Endothelial cell of umbilical vein (primary cell): ENCODE data around the gene FLT1. TPM values are rescaled to one million over a fixed set of nuclear protein-coding genes. Genes with fewer than 3 reads are reported as not detected.

Source experiments
- BruUV-seq: library from RNA; stranded (reverse); fragments of 400-500 nt; replicated peaks from 2 replicates; lab custom pipeline; 2021; lab: Mats Ljungman, UMichigan
- CTCF ChIA-PET: fragments of 300-600, 350-600 bp; sonication (Branson Sonifier 250); formaldehyde crosslinking; loops from one replicate; lab custom pipeline; 2021; ENCODE audit warnings: antibody characterized with exemption, inconsistent platforms; lab: Charles Lee
- POLR2A ChIA-PET: fragments of 300-600, 350-600 bp; sonication (Branson Sonifier 250); formaldehyde crosslinking; loops from one replicate; lab custom pipeline; 2021; ENCODE audit warnings: antibody characterized with exemption, inconsistent platforms; lab: Charles Lee
- DNase-seq: peaks from one replicate; pipeline ENCODE4 v3.0.0-alpha.2; 2011; ENCODE audit warnings: low read depth, low spot score
- FAIRE-seq: peaks from 2 replicates; lab custom pipeline; 2011; peaks lifted over from hg19 to GRCh38; lab: Jason Lieb, UNC
- H2AFZ ChIP-seq: 2 replicates; pipeline ENCODE4 v1.6.0; 2012; ENCODE audit warnings: low read depth, low read length, control low read depth, inconsistent platforms
- H3K27ac ChIP-seq: 2 replicates; pipeline ENCODE4 v1.5.1; 2011; ENCODE audit warnings: low read depth, mild to moderate bottlenecking, control low read depth, low read length, moderate library complexity; ENCODE audit not compliant: insufficient read depth
- H3K27me3 ChIP-seq, 2 experiments: 2 replicates each; pipeline versions ENCODE4 v1.6.0 to v1.6.1; 2011; ENCODE audit warnings: low read length in 2 of 2, mixed read lengths in 1 of 2; ENCODE audit not compliant: control insufficient read depth in 2 of 2, insufficient read depth in 2 of 2
- H3K36me3 ChIP-seq, 2 experiments: 2 replicates in 1 of 2; 3 replicates in 1 of 2; pipeline ENCODE4 v1.5.1; 2011; ENCODE audit warnings: low read length in 2 of 2, mild to moderate bottlenecking in 1 of 2, moderate library complexity in 1 of 2; ENCODE audit not compliant: control insufficient read depth in 2 of 2, insufficient read depth in 2 of 2; ENCODE audit errors: extremely low read depth in 1 of 2
- H3K4me1 ChIP-seq: 3 replicates; pipeline ENCODE4 v1.5.1; 2011; ENCODE audit warnings: mild to moderate bottlenecking, low read length; ENCODE audit not compliant: control insufficient read depth, insufficient read depth; ENCODE audit errors: extremely low read depth
- H3K4me2 ChIP-seq: 2 replicates; pipeline ENCODE4 v1.6.1; 2011; ENCODE audit warnings: low read length, control low read depth, mixed read lengths; ENCODE audit not compliant: insufficient read depth
- H3K4me3 ChIP-seq, 3 experiments: fragments of 200-600 bp in 1 of 3; sonication (generic), shearing (Covaris generic) in 1 of 3; replicated peaks in 1 of 3; 2 replicates each; pipeline ENCODE4 v1.5.1; 2011 to 2016; ENCODE audit warnings: control low read depth in 3 of 3, low read length in 3 of 3, mild to moderate bottlenecking in 2 of 3, inconsistent platforms in 1 of 3, low read depth in 1 of 3, moderate library complexity in 1 of 3; ENCODE audit not compliant: insufficient read depth in 1 of 3
- H3K79me2 ChIP-seq: 2 replicates; pipeline ENCODE4 v1.6.0; 2012; ENCODE audit warnings: low read length, inconsistent platforms; ENCODE audit not compliant: control insufficient read depth, insufficient read depth
- H3K9ac ChIP-seq: replicated peaks from 2 replicates; pipeline ENCODE3; 2011; ENCODE audit warnings: low read length, control low read depth; ENCODE audit not compliant: insufficient read depth; ENCODE audit errors: extremely low read depth
- H3K9me1 ChIP-seq: replicated peaks from 3 replicates; pipeline ENCODE4 v1.6.0; 2011; ENCODE audit warnings: mild to moderate bottlenecking, low read length; ENCODE audit not compliant: control insufficient read depth, insufficient read depth; ENCODE audit errors: extremely low read depth
- H3K9me3 ChIP-seq: replicated peaks from 2 replicates; pipeline ENCODE4 v1.5.1; 2012; ENCODE audit warnings: low read length, inconsistent platforms; ENCODE audit not compliant: control insufficient read depth, insufficient read depth
- H4K20me1 ChIP-seq: replicated peaks from 2 replicates; pipeline ENCODE3; 2011; ENCODE audit warnings: mild to moderate bottlenecking, low read length; ENCODE audit not compliant: control insufficient read depth, insufficient read depth; ENCODE audit errors: extremely low read depth
- CTCF ChIP-seq, 2 donors: IDR thresholded peaks; 1 replicate in 1 of 2; 2 replicates in 1 of 2; pipeline ENCODE4 v1.5.1; 2011; ENCODE audit warnings: low read length in 2 of 2, mild to moderate bottlenecking in 2 of 2, moderate library complexity in 2 of 2, control low read depth in 1 of 2, inconsistent platforms in 1 of 2, low read depth in 1 of 2; ENCODE audit not compliant: insufficient read depth in 1 of 2; ENCODE audit errors: extremely low read depth in 1 of 2
- EZH2 ChIP-seq: IDR thresholded peaks from 2 replicates; pipeline ENCODE4 v1.6.1; 2012; ENCODE audit warnings: borderline replicate concordance, low read depth, mild to moderate bottlenecking, moderate library complexity, low read length, inconsistent platforms; ENCODE audit not compliant: severe bottlenecking
- FOS ChIP-seq: IDR thresholded peaks from 2 replicates; pipeline ENCODE4 v1.6.1; 2011; ENCODE audit warnings: mild to moderate bottlenecking, low read length, moderate library complexity, borderline replicate concordance; ENCODE audit not compliant: insufficient read depth
- GATA2 ChIP-seq: IDR thresholded peaks from 2 replicates; pipeline ENCODE4 v1.7.0; 2011; ENCODE audit warnings: low read depth, mild to moderate bottlenecking, moderate library complexity, mixed read lengths, low read length; ENCODE audit not compliant: insufficient read length, insufficient read depth
- JUN ChIP-seq: IDR thresholded peaks from 2 replicates; pipeline ENCODE4 v1.6.1; 2011; ENCODE audit warnings: borderline replicate concordance, low read depth; ENCODE audit not compliant: insufficient read length, insufficient read depth
- MAX ChIP-seq: IDR thresholded peaks from 2 replicates; pipeline ENCODE4 v1.6.1; 2011; ENCODE audit not compliant: insufficient read depth, insufficient read length
- MYC ChIP-seq: IDR thresholded peaks from one replicate; pipeline ENCODE4 v1.6.1; 2011; ENCODE audit warnings: mild to moderate bottlenecking, low read depth, low read length
- POLR2A ChIP-seq: IDR thresholded peaks from 2 replicates; pipeline ENCODE4 v1.6.1; 2012; ENCODE audit warnings: low read depth, mild to moderate bottlenecking, control low read depth, low read length
- POLR2AphosphoS5 ChIP-seq: IDR thresholded peaks from 2 replicates; pipeline ENCODE4 v1.6.1; 2012; ENCODE audit warnings: low read depth, mild to moderate bottlenecking, control low read depth, low read length, moderate library complexity; ENCODE audit not compliant: insufficient read depth
- dilution Hi-C: fragments of 300-500 bp; cut with MboI; formaldehyde crosslinking; loops from one replicate; pipeline ENCODE4 v1.15.0; 2019; ENCODE audit warnings: low sequenced_read_pairs; ENCODE audit not compliant: extremely low pct_ligation_motif_present
- intact Hi-C: fragments of 100-400 bp; cut with micrococcal nuclease; formaldehyde crosslinking; loops from one replicate; pipeline ENCODE4 v1.10.0; 2022
- polyA plus RNA-seq, 4 experiments: library from polyadenylated mRNA; depleted of rRNA in 3 of 4; stranded (reverse) in 3 of 4; unstranded in 1 of 4; fragments of >200 nt; gene quantifications; 2 replicates each; pipeline versions ENCODE4 v1.2.1 to v1.2.3, GENCODE V29; 2011 to 2012; ENCODE audit warnings: missing spikeins in 1 of 4
- total RNA-seq: library from RNA; stranded (reverse); gene quantifications from 2 replicates; pipeline ENCODE4 v1.2.3, GENCODE V29; 2021

Gene FLT1
- total and polyA plus RNA-seq, 2 donors (not counting 3 experiments of a cell fraction or from before 2014, with no cell fraction given) = 16.0 to 104 TPM

DNA sequence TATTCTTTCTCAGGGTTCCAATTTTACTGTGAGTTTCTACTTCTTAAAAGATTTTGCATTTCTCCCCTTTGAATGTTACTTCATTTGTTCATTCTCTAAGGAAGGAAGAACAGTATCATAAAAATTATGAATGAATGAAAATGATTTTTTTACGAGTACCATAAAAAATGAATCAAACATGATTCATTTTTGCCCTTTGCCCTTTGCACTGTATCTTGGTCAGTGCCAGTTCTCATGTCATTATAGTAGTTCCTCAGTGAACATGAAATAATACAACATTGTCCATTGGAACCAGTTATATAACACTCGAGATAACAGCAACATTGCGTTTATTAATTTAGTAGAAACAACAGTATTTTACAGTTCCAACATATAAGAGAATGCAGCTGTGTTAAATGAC, 28.8 kb downstream of the FLT1 start:
- Histone ChIP-seq H3K9ac (peak overlapping the region; percentile 4), H3K4me1 (peaks cover 66% of the 10 kb centered on the region), H3K27me3 (no peaks in the 10 kb centered on the region), H3K9me3 (no peaks in the 10 kb centered on the region), H3K9me1 (no peaks in the 10 kb centered on the region), H3K79me2 (peaks cover 40% of the 10 kb centered on the region), H4K20me1 (no peaks in the 10 kb centered on the region), H3K27ac (peak overlapping the region; percentile 77), H3K4me3 (peak overlapping the region in 1 of 3 experiments; percentile 18), H2AFZ (no peak overlapping the region), H3K4me2 (peak overlapping the region; percentile 81), H3K36me3 (peaks cover 0 to 5% of the 10 kb centered on the region in 2 experiments)
- dilution Hi-C loops = no loop called here
- TF ChIP-seq EZH2 = no peak
- no peak for TF ChIP-seq MYC
- TF ChIP-seq GATA2 = no peak
- peak; percentile 8 for TF ChIP-seq POLR2A
- peak; percentile 48 for TF ChIP-seq JUN
- TF ChIP-seq MAX = no peak
- TF ChIP-seq POLR2AphosphoS5 = no peak
- TF ChIP-seq FOS = peak; percentile 83
- TF ChIP-seq CTCF (IDR thresholded peaks at IDR 0.05; ENCODE audit: extremely low read depth in 1 of 2, insufficient read depth in 1 of 2, low read depth in 1 of 2, low read length in 2 of 2) = no peak
- DNase-seq (peak; percentile 59), FAIRE-seq (no peak)
- ChIA-PET CTCF (interaction anchor here (0.8 to 2.2 kb wide), 2 partner anchors 14 to 137 kb away, joined by 3 to 6 read pairs; no protein-coding TSS in a partner anchor), POLR2A (interaction anchor here (0.9 kb wide), 1 partner anchor 12 kb away, joined by 3 read pairs; no protein-coding TSS in a partner anchor)
- intact Hi-C loops = loop anchor here (2.0 to 5.0 kb wide), 2 partner anchors 66 to 171 kb away; no protein-coding TSS in a partner anchor
- BruUV-seq = no TSS peak
